G401.6 (cell line): ENCODE measurements around the gene ATP5MC3.

Experiments
- FAIRE-seq: peaks from 2 replicates; lab custom pipeline; 2012; peaks lifted over from hg19 to GRCh38; lab: Jason Lieb, UNC

Gene ATP5MC3

DNA sequence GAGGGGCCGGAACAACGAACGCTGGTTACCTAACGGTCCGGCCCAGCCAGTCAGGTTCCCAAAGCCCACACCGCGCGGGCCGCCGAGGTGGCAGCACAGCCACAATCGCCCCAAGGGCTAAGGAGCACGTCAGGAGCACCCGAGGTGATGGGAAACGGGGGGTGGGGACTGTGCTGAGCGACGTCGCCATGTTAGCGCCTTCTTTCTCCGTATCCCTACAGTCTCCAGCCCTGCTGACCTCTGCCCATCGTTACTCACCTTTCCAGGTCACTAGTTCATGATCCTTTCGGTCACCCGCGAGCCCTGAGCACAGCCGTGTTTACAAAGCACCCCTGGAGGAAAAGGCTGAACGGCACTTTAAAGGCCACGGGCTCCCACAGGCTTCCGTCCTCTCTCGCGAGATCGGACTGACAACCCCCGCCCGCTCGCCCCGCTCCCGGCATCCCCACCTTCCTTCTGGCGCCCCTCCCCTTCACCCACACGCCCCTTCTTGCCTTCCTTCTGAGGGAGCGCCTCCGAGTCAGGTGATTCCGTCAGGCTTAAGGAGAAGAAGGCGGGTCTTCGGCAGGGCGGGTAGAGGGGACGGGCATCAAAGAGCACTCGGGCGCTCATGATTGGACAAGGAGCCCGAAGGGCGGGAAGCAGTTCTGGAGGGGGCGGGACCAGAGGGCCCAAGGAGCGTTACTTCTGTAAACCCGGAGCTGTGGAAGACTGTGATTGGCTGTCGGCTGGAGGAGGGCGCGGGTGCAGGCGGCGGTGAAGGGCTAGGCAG lies 13.5 kb downstream of the ATP5MC3 start, which contains the start of gene ATF2:
ATF2 (minus strand) TSS at position 412 of the 772 bp plus-strand sequence. CDS start 31,760 bp downstream, outside the sequence.
- peak; percentile 100 for FAIRE-seq

DNA sequence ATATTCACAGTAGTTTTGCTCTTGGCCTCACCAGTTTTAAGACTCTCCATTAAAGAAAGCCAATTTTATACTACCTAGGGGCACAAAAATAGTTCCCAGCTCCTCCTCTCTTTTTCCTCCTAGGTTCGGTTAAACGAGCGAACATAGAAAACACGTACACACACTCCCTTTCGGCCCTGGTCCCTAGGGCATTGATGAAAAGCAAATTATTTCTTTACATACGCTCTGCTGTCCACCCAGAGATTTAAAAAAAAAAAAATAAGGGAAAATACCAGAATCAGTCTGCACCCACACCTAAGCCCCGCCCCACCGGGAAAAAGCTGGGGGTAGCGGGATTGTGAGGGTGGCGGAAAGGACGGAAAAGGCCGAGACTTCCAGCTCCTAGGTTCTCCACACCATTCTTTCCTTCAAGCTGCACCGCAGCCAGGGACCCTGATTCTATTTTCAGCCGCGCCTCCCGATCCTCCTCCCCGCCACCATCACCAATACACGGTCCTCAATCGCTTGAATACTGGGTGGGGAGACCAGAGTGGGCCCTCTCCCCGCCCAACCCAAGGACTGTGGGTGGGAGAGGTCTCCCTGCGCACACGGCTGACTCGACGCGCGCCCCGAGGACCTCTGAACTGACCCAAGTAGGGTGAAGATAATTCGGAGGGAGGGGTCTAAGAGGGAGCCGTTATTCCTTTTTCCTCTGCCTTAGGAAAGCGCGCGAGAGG lies 14.3 kb downstream of the ATP5MC3 start:
- no peak for FAIRE-seq

DNA sequence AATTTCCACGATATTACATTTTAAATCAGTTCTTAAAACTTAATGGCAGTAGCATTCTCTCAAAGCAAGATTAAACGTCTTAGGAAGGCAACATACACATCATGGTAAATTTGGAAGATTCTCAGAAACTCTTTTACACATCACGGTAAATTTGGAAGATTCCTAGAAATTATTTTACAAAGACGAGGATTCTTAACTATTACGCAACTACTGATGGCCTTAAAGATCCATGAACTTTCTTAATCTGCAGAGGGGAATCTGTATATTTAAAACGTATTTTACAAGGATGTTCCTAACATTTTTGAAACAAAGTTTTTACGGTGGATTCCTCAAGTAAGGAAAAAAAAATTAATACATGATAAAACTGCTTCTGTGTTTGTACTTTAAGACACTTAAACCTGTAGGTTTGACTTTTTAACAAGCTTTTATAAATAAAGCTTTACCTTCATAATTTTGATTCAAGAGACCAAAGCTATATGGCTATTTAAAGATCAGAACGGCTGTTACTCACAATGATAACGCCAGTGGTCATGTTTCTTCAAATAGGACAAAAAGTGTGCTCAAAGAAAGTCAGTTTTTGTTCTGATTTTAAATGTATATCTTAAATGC lies 15.2 kb downstream of the ATP5MC3 start:
- FAIRE-seq: peak; percentile 45

DNA sequence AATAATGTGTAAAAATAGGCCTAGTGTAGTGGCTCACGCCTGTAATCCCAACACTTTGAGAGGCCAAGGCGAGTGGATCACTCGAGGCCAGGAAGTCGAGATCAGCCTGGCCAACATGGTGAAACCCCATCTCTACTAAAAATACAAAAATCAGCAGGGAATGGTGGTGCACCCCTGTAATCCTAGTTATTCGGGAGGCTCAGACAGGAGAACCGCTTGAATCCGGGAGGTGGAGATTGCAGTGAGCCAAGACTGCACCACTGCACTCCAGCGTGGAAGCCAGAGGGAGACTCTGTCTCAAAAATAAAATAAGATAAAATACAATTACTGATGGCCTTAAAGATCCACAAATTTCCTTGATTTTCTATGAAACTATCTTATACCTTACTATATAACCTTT lies 17.3 kb downstream of the ATP5MC3 start:
- no peak for FAIRE-seq

DNA sequence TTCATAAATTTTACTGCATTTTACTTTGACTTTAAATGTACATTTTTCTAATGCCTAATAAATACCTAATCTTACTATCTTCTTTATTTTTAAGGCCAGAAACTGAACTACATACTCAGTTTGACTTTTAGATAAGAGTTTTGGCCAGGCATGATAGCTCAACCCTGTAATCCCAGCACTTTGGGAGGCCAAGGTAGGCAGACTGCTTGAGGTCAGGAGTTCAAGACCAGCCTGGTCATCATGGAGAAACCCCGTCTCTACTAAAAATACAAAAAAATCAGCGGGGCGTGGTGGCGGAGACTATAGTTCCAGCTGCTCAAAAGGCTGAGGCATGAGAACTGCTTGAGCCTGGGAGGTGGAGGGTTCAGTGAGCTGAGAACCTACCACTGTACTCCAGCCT lies 22.6 kb downstream of the ATP5MC3 start:
- FAIRE-seq: no peak

DNA sequence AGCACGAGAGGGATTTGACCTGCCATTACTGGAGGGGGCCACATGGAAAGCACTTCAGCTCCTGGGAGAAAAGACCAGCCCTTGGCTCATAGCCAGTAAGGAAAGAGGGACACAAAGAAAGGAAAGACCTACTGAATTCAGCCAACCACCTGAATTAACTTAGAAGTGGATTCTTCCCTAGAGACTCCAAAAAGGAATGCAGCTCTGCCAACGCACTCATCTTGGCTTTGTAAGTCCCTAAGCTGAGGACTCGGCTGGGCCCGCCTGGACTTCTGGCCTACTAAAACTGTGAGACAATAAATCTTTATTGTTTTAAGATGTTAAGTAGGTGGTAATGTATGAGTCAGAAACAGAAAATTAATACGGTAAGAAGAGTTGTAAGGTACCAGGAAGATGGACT lies 25.0 kb downstream of the ATP5MC3 start:
- FAIRE-seq: no peak

DNA sequence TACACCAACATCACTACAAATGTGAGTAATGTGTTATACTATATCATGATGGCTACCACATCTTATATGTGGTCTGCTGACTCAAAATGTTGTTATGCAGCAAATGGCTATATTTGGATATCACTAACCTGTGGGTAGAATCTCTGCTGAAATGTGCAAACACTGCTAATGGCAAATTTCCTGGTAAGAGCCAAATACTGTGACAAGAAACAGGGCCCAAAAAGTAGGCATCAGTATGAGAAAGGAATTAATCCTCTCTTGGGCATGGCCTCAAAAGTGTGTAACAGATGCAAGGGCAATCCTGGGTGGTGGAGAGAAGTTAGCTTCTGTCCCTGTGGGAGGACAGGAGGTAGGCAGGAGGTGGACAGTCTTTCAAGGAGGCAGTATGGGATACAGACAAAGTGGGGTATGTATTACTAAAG lies 26.8 kb downstream of the ATP5MC3 start:
- FAIRE-seq: no peak

DNA sequence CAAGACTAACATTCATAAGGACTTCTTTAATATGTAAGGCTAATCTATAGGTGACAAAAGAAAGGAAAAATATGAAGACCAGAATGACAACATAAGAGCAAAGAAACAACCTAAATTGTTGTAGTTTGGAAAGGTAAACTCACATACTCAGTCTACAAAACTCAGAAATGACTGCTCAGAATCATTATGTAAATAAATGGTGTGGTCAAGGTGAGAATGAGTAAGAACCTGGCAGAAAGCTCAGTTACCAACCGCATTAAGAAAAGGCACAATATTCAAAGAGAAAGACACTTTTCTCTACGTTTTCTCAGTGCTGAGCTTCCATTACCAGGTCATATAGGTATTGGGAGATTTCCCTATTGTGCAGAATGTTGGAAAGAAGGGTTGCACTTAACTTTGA lies 29.3 kb downstream of the ATP5MC3 start:
- no peak for FAIRE-seq

DNA sequence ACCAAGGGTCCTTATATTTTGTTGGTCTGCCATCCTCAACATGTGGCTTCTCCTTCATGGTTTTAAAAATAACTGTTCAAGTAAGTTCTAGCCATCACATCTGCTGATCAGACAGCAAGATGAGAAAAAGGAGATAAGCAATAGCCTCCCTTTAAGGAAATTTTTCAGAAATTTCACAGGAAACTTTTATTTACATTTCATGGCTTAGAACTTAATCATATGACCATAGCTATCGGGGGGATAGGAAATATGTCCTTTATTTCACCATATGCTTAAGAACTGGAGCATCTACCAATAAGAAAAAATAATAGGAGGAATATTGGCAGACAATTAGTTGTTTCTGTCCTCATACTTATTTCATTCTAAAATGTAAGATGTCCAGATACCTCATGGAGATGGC lies 29.7 kb downstream of the ATP5MC3 start:
- no peak for FAIRE-seq

DNA sequence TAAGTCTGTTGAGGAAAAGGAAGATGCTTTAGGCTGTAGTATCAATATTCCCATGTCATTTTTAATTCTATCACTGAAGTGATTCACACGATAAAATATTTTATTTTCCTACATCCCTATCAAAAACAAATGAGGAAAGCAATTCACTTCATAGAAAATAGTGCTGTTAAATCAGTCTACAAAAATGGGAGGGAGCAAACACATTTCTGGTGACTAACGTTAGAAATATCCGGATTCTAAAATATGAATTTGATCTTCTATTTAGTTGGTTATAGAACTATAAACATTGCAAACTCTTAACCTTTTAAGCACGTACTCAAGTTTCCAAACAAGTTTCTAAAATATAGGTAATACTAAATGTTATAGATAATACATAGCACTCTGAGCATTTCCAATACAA lies 34.3 kb downstream of the ATP5MC3 start:
- FAIRE-seq: peak; percentile 72

DNA sequence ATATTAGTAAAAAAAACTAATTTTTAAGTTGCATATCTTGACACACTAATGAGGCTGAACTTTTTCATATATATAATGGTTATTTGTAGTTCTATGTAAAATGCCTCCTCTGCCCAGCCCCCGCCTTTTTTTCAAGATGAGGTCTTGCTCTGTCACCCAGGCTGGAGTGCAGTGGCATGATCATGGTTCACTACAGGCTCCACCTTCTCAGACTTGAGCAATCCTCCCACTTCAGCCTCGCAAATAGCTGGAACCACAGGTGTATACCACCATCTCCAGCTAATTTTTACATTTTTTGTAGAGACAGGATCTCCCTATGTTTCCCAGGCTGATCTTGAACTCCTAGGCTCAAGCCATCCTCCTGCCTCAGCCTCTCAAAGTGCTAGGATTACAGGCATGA lies 37.8 kb downstream of the ATP5MC3 start:
- no peak for FAIRE-seq

DNA sequence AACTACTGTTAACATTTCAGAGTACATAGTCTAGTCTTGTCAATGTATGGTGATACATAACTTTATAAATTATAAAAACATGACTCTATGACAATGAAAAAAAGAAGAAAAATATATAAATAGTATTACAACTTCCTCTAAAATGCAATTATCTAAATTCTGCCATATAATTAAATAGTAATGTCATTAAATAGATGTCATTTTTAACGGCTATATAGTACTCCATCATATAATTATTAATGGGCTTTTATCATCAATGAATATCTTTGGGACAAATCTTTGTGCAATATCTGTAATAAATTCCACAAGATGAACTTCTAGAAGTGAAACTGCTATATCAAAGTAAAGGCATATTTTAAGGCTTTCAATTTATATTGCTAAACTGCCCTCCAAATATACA lies 38.3 kb downstream of the ATP5MC3 start:
- FAIRE-seq: peak; percentile 76

DNA sequence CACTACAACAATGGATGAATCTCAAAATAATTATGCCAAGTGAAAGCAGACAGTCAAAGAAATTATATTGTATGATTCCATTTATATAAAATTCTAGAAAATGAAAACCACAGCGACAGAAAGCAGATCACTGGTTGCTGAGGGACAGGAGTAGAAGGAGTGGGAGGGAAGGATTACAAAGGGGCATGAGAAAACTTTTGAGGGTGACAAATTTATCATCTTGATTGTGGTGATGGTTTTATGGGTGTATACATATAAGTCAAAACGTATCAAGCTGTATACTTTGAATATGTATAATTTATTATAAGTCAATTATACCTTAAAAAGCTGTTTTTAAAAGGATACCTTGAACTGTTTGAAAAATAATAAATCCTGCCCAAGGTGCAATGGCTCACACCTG lies 41.2 kb downstream of the ATP5MC3 start:
- no peak for FAIRE-seq

DNA sequence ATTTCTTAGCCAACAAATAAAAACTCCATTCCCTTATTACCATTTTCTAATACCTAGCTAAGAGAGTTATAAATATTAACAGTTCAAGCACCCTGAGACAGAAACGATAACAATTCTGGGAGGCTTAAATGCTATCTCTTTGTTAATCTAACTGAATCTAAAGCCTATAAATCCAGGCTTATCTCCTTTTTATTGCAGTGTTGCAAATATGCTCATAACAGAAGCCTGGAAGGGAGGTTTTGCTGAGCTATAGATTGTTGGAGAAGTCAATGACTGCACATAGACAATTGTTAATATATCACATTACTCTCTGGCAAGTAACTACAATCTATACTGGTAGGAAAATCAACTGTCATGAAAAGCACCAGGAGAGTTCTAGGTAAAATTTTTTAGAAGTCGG lies 43.7 kb downstream of the ATP5MC3 start:
- no peak for FAIRE-seq

DNA sequence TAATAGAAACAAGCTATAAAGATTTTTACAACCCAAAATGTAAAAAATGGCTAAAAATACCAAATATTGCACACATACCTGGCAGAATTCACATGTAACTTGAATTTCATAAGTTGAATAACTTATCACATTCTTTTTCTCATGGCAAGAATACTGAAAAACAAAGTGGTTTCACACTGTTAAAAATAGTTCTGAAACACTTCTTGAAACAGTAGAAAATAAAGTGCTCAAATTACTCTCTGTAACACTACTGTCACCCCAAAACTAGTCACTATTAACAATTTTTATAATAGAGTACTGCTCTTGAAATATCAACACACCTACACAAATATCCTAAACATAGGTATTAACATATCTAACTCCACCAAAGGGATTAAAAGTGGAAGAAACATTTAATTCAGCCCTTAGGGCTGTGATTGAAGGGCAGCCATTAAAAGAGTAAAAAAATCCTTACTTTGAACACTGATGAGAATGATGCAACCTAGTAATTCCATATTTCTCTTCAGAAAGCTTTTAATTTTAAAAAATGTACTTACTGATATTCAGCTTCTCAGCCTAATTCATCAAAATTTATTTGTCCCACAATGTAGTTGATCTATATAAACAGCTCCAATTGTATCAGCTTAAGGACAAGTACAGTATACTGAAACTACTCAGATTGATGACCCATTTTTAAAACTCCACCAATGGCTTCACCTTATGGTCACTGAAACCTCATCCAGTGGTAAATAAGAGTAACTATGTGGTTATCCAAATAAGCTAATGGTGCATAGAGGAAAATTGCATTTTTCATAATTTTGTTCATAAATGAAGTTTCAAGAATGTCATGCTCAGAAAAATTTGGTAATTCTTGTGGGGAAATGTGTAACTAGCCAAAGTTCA lies 44.9 kb downstream of the ATP5MC3 start:
- FAIRE-seq: peak; percentile 27

DNA sequence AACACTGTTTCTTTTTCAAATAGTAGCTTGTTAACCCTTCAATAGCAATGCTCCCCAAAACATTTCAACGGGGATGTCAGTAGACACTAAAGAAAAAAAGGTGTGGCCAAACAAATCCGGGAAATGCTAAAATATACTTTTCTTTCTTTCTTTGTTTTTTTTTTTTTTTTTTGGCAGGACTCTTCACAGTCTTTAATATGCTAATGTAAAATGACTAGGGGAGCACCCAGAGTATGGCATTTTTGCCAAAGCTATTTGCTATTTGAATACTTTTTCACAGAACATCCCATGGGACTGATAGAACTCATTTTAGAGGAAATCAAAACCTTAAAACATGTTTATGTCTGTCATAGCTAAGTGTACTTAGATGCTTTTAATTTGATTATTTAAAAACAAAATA lies 45.6 kb downstream of the ATP5MC3 start:
- no peak for FAIRE-seq

DNA sequence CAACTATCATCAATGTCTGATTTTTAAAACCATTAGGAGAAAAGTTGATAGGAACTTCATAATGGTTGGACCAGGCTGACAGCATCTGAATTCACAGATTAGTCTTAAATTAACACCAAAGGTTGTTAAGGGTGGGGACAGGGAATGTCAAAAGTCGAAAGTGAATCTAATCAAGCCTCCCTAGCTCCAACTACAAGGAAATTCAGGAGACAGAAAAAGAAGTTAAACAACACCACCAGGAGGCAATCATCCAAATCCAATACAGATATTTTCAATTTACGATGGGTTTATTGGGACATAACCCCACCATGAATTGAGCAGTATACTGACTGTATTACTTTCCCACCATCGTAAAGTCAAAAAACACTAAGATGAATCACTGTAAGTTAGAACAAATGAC lies 46.3 kb downstream of the ATP5MC3 start:
- no peak for FAIRE-seq

DNA sequence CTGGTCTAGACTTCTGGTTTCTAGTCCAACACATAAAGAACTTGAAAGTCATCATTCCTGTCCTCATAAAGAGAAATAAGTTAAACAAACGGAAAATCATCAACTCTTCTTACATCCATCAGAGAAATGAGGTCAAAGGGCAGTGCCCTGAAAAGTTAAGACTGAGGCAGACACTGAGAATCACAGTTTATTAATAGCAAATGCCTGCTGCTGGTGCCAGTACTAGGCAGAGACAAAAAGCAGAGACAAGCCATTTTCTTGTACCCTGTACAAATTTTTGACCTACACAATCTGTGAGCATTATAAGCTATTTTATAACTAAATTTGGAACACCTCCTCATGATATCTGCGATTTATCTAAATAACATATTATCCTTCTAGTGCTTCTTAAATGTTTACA lies 50.3 kb downstream of the ATP5MC3 start:
- no peak for FAIRE-seq

DNA sequence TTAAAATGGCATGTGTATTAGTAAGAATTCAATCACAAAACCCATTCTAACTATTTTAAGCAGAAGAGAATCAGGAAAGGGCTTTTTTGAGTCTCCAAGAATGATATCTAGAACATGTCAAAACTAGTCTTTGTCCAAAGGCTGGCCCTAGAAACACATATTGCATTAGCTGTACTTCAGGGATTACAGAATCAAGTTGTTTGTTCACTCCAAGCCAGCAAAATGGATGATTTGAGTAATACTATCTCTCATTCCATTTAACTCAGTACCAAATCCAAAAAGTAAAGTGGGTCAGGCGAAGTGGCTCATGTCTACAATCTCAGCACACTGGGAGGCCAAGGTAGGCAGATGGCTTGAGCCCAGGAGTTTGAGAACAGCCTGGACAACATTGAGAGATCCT lies 54.8 kb downstream of the ATP5MC3 start:
- FAIRE-seq: no peak
